MCF 10A (cell line): ENCODE measurements around the gene DUSP22. TPM values are rescaled to one million over a fixed set of nuclear protein-coding genes. Genes with fewer than 3 reads are reported as not detected.

ENCODE experiments used
- BruUV-seq: library from RNA; stranded (reverse); fragments of 400-500 nt; replicated peaks from 2 replicates; lab custom pipeline; 2021; lab: Mats Ljungman, UMichigan
- CTCF ChIA-PET: fragments of 300-600 bp; sonication (Branson Sonifier 250); formaldehyde crosslinking; extraction: SDS; loops from one replicate; lab custom pipeline; 2021; ENCODE audit warnings: antibody characterized with exemption, inconsistent platforms; lab: Yijun Ruan, JAX
- POLR2A ChIA-PET: fragments of 300-600, 350-650 bp; sonication (Branson Sonifier 250); formaldehyde crosslinking; extraction: SDS; loops from one replicate; lab custom pipeline; 2020; ENCODE audit warnings: antibody characterized with exemption, inconsistent platforms; lab: Yijun Ruan, JAX
- DNase-seq: peaks from one replicate; pipeline ENCODE4 v3.0.0-alpha.2; 2018; ENCODE audit not compliant: unreplicated experiment
- H3K27ac Mint-ChIP-seq: one replicate; pipeline ENCODE4 v1.8.0; 2022; ENCODE audit warnings: mild to moderate bottlenecking, low read depth, mixed read lengths; ENCODE audit not compliant: unreplicated experiment
- H3K27me3 Mint-ChIP-seq: one replicate; pipeline ENCODE4 v1.8.0; 2022; ENCODE audit warnings: mixed read lengths; ENCODE audit not compliant: insufficient read depth, unreplicated experiment
- H3K36me3 Mint-ChIP-seq: one replicate; pipeline ENCODE4 v1.8.0; 2022; ENCODE audit warnings: mild to moderate bottlenecking, moderate library complexity, mixed read lengths; ENCODE audit not compliant: insufficient read depth, unreplicated experiment
- H3K4me1 Mint-ChIP-seq: one replicate; pipeline ENCODE4 v1.8.0; 2022; ENCODE audit warnings: mixed read lengths; ENCODE audit not compliant: insufficient read depth, unreplicated experiment
- H3K4me3 Mint-ChIP-seq: one replicate; pipeline ENCODE4 v1.8.0; 2022; ENCODE audit warnings: mild to moderate bottlenecking, moderate library complexity, mixed read lengths; ENCODE audit not compliant: unreplicated experiment
- H3K9me3 Mint-ChIP-seq: one replicate; pipeline ENCODE4 v1.8.0; 2022; ENCODE audit warnings: mixed read lengths; ENCODE audit not compliant: unreplicated experiment
- intact Hi-C: fragments of 100-400 bp; cut with micrococcal nuclease; formaldehyde crosslinking; loops from 2 replicates; pipeline ENCODE4 v1.14.1; 2022
- total RNA-seq: library from RNA; stranded (reverse); gene quantifications from 2 replicates; pipeline ENCODE4 v1.2.3, GENCODE V29; 2022
- TF ChIP-seq, protein P1 (sequence below): fragments of 200-600 bp; IDR thresholded peaks from one replicate; pipeline ENCODE4 v1.8.0; 2022; ENCODE audit warnings: antibody characterized with exemption, mild to moderate bottlenecking; ENCODE audit not compliant: unreplicated experiment

Gene DUSP22
- total RNA-seq, 1 experiment from 2014 or later, result 29.4 TPM

- peaks cover 12% of the 10 kb centered on the region for H3K27me3 Mint-ChIP-seq
- H3K4me3 Mint-ChIP-seq, result no peak overlapping the region
- ChIA-PET CTCF (no interaction called here), POLR2A (interaction anchor here (0.7 to 0.9 kb wide), 2 partner anchors 13 to 56 kb away, joined by 3 to 4 read pairs; no protein-coding TSS in a partner anchor)
- no peak for DNase-seq
- H3K9me3 Mint-ChIP-seq, result peaks cover 8% of the 10 kb centered on the region
- TF ChIP-seq, protein P1, sequence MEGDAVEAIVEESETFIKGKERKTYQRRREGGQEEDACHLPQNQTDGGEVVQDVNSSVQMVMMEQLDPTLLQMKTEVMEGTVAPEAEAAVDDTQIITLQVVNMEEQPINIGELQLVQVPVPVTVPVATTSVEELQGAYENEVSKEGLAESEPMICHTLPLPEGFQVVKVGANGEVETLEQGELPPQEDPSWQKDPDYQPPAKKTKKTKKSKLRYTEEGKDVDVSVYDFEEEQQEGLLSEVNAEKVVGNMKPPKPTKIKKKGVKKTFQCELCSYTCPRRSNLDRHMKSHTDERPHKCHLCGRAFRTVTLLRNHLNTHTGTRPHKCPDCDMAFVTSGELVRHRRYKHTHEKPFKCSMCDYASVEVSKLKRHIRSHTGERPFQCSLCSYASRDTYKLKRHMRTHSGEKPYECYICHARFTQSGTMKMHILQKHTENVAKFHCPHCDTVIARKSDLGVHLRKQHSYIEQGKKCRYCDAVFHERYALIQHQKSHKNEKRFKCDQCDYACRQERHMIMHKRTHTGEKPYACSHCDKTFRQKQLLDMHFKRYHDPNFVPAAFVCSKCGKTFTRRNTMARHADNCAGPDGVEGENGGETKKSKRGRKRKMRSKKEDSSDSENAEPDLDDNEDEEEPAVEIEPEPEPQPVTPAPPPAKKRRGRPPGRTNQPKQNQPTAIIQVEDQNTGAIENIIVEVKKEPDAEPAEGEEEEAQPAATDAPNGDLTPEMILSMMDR, result no peak
- intact Hi-C loops, result loop anchor here (10.0 kb wide), 1 partner anchor 95 kb away; the partner anchor contains the start of gene DUSP22
- H3K4me1 Mint-ChIP-seq, result peaks cover 23% of the 10 kb centered on the region
- H3K27ac Mint-ChIP-seq, result no peak overlapping the region
- H3K36me3 Mint-ChIP-seq, result no peaks in the 10 kb centered on the region
- BruUV-seq, result no TSS peak
Observed at GRCh38 chr6:389622-390021, 97.3 kb downstream of the DUSP22 start.

DNA sequence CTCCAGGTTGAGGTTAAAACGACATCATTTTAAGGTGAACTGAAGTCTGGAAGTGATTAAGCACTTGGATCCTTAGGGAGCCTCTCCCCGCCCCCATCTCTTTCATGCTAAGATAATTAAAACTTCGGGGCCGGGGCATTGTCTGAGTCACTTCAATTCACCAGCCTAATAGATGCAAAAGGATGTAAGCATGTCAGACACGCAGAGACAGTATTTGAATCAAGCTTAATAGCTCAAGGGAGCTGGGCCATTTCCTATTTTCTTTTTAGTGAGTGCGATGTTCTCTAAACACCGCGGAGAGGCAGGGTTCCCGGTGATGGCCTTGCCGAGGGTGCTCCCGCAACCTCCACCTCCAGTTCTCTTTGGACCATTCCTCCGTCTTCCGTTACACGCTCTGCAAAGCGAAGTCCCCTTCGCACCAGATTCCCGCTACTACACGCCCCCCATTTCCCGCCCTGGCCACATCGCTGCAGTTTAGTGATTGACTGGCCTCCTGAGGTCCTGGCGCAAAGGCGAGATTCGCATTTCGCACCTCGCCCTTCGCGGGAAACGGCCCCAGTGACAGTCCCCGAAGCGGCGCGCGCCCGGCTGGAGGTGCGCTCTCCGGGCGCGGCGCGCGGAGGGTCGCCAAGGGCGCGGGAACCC lies 98.7 kb downstream of the DUSP22 start:
- no peak overlapping the region for H3K4me3 Mint-ChIP-seq
- TF ChIP-seq, protein P1, result no peak
- intact Hi-C loops, result no loop called here
- no TSS peak for BruUV-seq
- DNase-seq, result no peak
- H3K27ac Mint-ChIP-seq, result no peak overlapping the region
- POLR2A ChIA-PET, result no interaction called here
- H3K9me3 Mint-ChIP-seq, result peaks cover 8% of the 10 kb centered on the region
- H3K4me1 Mint-ChIP-seq, result peaks cover 23% of the 10 kb centered on the region
- H3K36me3 Mint-ChIP-seq, result no peaks in the 10 kb centered on the region
- CTCF ChIA-PET, result interaction anchor here (0.5 kb wide), 1 partner anchor 127 kb away, joined by 3 read pairs; no protein-coding TSS in a partner anchor
- H3K27me3 Mint-ChIP-seq, result peaks cover 12% of the 10 kb centered on the region

GRCh38 chr6:391559-392440 lies 99.5 kb downstream of the DUSP22 start, which contains the start of gene IRF4:
Gene IRF4 (plus strand): TSS chr6:391752. CDS start chr6:393153, 1,401 bp downstream.
- CTCF ChIA-PET, result interaction anchor here (0.7 kb wide), 1 partner anchor 201 kb away, joined by 3 read pairs; no protein-coding TSS in a partner anchor
- peaks cover 16% of the 10 kb centered on the region for H3K27me3 Mint-ChIP-seq
- H3K36me3 Mint-ChIP-seq, result no peaks in the 10 kb centered on the region
- intact Hi-C loops, result no loop called here
- H3K27ac Mint-ChIP-seq, result no peak within 1 kb of the TSS
- peaks cover 23% of the 10 kb centered on the region for H3K4me1 Mint-ChIP-seq
- TF ChIP-seq, protein P1, result no peak
- POLR2A ChIA-PET, result no interaction called here
- peaks cover 8% of the 10 kb centered on the region for H3K9me3 Mint-ChIP-seq
- DNase-seq, result no peak
- BruUV-seq, result no TSS peak
- no peak within 1 kb of the TSS for H3K4me3 Mint-ChIP-seq
